Tibial nerve (tissue), 4 donors: Measurements from ENCODE around the gene TRIP13. TPM values are rescaled to one million over a fixed set of nuclear protein-coding genes. Genes with fewer than 3 reads are reported as not detected.
"Not testable (repeated sequence)": the region's sequence is repeated elsewhere in the genome, so short reads cannot be mapped to it uniquely, and the experiment has no call there.

ENCODE experiments used
- DNase-seq, 2 donors: peaks; one replicate each; pipeline ENCODE4 v3.0.0-alpha.2; 2019; ENCODE audit warnings: low spot score in 2 of 2
- H3K27ac ChIP-seq, 4 donors: fragments of 200-600 bp; sonication (generic) in 3 of 4; one replicate each; pipeline ENCODE4 v1.5.1; 2017 to 2019; ENCODE audit warnings: mild to moderate bottlenecking in 1 of 4
- H3K27me3 ChIP-seq, 2 donors: fragments of 200-600 bp; sonication (generic) in 1 of 2; one replicate each; pipeline versions ENCODE4 v1.5.1 to v1.6.0; 2017 to 2019
- H3K36me3 ChIP-seq, 3 donors: fragments of 200-600 bp; sonication (generic); one replicate each; pipeline ENCODE4 v1.5.1; 2018 to 2019
- H3K4me1 ChIP-seq, 4 donors: fragments of 200-600 bp; sonication (generic) in 3 of 4; one replicate each; pipeline ENCODE4 v1.5.1; 2017 to 2019
- H3K4me3 ChIP-seq, 4 donors: fragments of 200-600 bp; sonication (generic) in 3 of 4; one replicate each; pipeline ENCODE4 v1.5.1; 2017 to 2019; ENCODE audit warnings: mild to moderate bottlenecking in 1 of 4, moderate library complexity in 1 of 4
- H3K9me3 ChIP-seq, 4 donors: fragments of 200-600 bp; sonication (generic) in 3 of 4; one replicate each; pipeline ENCODE4 v1.5.1; 2017 to 2019
- EP300 ChIP-seq, 2 donors: sonication (generic); formaldehyde crosslinking; IDR thresholded peaks; one replicate each; pipeline ENCODE4 v1.6.1; 2017; ENCODE audit warnings: antibody characterized with exemption in 2 of 2, mild to moderate bottlenecking in 1 of 2
- POLR2A ChIP-seq, 2 donors: fragments of 450-650 bp; IDR thresholded peaks; one replicate each; pipeline ENCODE4 v1.6.1; 2017; ENCODE audit warnings: antibody characterized with exemption in 2 of 2, mild to moderate bottlenecking in 2 of 2, moderate library complexity in 2 of 2
- WGBS, 2 donors: methylation state at CpG; one replicate each; pipeline ENCODE4 v1.1.5; 2018; 5-methylcytosine and 5-hydroxymethylcytosine counted together
- total RNA-seq, 4 donors: library from RNA; depleted of rRNA; stranded (reverse); fragments of >200 nt; gene quantifications; one replicate each; pipeline ENCODE4 v1.1.0, GENCODE V29; 2016
- TF ChIP-seq, protein P1 (sequence below), 5 experiments: fragments of 200-600 bp in 3 of 5; fragments of 450-650 bp in 2 of 5; sonication (generic) in 3 of 5; IDR thresholded peaks; one replicate each; pipeline ENCODE4 v1.5.1; 2016 to 2019; ENCODE audit warnings: antibody characterized with exemption in 5 of 5, mild to moderate bottlenecking in 3 of 5, moderate library complexity in 2 of 5

Gene TRIP13
- total RNA-seq, 4 donors from 2014 or later, result 0.30 to 1.3 (median 0.52) TPM

DNA sequence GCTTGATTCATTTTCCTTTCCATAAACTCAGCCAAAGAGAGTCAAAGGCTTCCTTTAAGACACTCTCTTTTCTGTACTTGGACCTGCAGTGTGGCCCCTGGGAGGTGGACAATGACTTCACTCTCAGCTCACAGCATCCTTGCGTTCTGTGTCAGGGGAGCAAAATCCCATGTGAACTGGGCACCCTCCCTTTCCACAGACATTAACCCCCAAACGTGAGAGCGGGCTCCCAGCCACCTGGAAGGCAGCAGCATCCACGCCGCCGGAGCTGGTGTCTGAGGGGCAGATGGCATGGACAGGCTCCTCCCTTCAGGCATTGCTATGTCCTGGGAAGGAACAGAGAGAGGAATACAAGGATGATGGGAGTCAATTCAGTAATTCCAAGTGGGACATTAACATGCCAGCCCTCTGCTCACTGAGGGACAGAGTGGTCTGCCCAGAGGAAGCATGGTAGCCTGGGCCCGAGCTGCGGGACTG, 39.5 kb downstream of the TRIP13 start:
- peak overlapping the region in 3 of 4 donors; percentile 31 to 77 (median 59) for H3K27ac ChIP-seq
- TF ChIP-seq POLR2A (IDR thresholded peaks at IDR 0.05), result no peak
- TF ChIP-seq, protein P1, sequence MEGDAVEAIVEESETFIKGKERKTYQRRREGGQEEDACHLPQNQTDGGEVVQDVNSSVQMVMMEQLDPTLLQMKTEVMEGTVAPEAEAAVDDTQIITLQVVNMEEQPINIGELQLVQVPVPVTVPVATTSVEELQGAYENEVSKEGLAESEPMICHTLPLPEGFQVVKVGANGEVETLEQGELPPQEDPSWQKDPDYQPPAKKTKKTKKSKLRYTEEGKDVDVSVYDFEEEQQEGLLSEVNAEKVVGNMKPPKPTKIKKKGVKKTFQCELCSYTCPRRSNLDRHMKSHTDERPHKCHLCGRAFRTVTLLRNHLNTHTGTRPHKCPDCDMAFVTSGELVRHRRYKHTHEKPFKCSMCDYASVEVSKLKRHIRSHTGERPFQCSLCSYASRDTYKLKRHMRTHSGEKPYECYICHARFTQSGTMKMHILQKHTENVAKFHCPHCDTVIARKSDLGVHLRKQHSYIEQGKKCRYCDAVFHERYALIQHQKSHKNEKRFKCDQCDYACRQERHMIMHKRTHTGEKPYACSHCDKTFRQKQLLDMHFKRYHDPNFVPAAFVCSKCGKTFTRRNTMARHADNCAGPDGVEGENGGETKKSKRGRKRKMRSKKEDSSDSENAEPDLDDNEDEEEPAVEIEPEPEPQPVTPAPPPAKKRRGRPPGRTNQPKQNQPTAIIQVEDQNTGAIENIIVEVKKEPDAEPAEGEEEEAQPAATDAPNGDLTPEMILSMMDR (IDR thresholded peaks at IDR 0.05), result no peak
- TF ChIP-seq EP300 (IDR thresholded peaks at IDR 0.05), result no peak
- no peaks in the 10 kb centered on the region for H3K9me3 ChIP-seq
- DNase-seq, result no peak
- peaks cover 0 to 20% (median 12%) of the 10 kb centered on the region in 4 donors for H3K4me1 ChIP-seq
- peaks cover 0 to 1% of the 10 kb centered on the region in 2 donors for H3K27me3 ChIP-seq
- H3K4me3 ChIP-seq, result no peak overlapping the region
- 78 to 80% methylated on average over 8 of the region's 8 CpGs for WGBS, 2 donors
- H3K36me3 ChIP-seq, result no peaks in the 10 kb centered on the region

DNA sequence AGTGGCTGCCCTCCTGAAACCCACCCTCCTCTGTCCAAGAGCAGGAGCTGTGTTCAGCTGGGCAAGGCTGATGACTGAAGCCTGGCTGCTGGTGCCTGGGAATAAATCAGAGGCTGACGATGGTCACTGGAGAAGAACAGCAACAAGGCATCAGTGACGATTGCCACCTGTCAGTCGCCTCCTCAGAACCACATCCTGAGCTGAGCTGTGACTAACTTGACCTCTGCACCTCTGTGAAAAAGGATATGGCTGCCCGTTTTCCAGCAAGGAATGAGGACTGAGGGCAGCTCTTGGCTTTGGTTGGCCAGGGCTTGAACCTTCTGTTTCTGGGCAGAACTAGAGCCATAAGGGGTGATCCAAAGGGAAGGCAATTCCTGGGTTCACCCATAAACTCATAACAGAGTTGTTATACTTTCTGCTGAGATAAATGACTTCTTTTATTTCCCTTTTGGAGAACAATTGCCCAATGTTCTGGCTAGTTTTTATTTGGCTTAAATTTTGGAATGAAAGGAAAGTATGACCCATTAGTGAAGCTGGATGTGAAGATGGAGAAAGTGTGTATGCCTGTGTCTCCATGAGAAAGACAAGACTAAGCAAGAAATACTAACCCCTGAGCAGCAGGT, 40.1 kb downstream of the TRIP13 start:
- no peaks in the 10 kb centered on the region for H3K9me3 ChIP-seq
- no peak for DNase-seq
- no peak overlapping the region for H3K4me3 ChIP-seq
- H3K27me3 ChIP-seq, result no peaks in the 10 kb centered on the region
- TF ChIP-seq EP300 (IDR thresholded peaks at IDR 0.05) (peak in 1 of 2 donors; percentile 51), POLR2A (IDR thresholded peaks at IDR 0.05) (no peak)
- H3K27ac ChIP-seq, result peak overlapping the region in 3 of 4 donors; percentile 31 to 77 (median 59)
- peaks cover 0 to 19% (median 12%) of the 10 kb centered on the region in 4 donors for H3K4me1 ChIP-seq
- H3K36me3 ChIP-seq, result no peaks in the 10 kb centered on the region
- 34 to 44% methylated on average over 4 of the region's 4 CpGs for WGBS, 2 donors

DNA sequence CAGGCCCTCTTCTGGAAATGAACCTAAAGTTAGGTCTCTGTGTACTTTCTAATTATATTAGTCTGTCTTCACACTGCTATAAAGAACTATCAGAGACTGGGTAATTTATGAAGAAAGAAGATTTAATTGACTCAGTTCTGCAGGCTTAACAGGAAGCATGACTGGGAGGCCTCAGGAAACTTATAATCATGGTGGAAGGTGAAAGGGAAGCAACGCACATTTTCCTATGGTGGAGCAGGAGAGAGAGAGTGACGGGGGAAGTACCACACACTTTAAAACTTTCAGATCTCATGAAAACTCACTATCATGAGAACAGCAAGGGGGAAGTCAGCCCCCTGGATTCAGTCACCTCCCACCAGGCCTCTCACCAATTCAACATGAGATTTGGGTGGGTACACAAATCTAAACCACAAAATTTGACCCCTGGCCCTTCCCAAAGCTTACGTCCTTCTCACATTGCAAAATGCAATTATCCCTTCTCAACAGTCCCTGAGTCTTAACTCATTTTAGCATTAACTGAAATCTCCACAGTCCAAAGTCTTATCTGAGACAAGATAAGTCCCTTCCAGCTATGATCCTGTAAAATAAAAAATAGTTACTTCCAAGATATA, 40.7 kb downstream of the TRIP13 start:
- H3K9me3 ChIP-seq, result no peaks in the 10 kb centered on the region
- no peaks in the 10 kb centered on the region for H3K27me3 ChIP-seq
- H3K4me1 ChIP-seq, result peaks cover 0 to 19% (median 12%) of the 10 kb centered on the region in 4 donors
- DNase-seq, result no peak
- H3K4me3 ChIP-seq, result no peak overlapping the region
- H3K27ac ChIP-seq, result peak overlapping the region in 2 of 4 donors; percentile 10 to 28
- 73 to 76% methylated on average over 3 of the region's 3 CpGs for WGBS, 2 donors
- TF ChIP-seq, protein P1 (IDR thresholded peaks at IDR 0.05), result no peak
- TF ChIP-seq POLR2A (IDR thresholded peaks at IDR 0.05) (no peak), EP300 (IDR thresholded peaks at IDR 0.05) (no peak)
- H3K36me3 ChIP-seq, result no peaks in the 10 kb centered on the region

DNA sequence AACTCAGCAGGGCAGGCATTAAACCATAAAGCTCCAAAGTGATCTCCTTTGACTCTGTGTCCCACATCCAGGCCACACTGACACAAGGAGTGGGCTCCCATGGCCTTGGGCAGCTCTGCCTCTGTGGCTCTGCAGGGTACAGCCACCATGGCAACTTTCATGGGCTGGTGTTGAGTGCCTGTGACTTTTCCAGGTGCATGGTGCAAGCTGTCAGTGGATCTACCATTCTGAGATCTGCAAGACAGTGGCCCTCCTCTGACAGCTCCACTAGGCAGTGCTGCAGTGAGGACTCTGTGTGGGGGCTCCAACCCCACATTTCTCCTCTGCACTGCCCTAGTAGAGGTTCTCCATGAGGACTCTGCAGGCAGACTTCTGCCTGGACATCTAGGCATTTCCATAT, 41.3 kb downstream of the TRIP13 start:
- H3K9me3 ChIP-seq, H3K27ac ChIP-seq, H3K27me3 ChIP-seq, DNase-seq, H3K36me3 ChIP-seq, H3K4me3 ChIP-seq: not testable (repeated sequence)
- H3K4me1 ChIP-seq, result peaks cover 0 to 19% (median 12%) of the 10 kb centered on the region in 4 donors

DNA sequence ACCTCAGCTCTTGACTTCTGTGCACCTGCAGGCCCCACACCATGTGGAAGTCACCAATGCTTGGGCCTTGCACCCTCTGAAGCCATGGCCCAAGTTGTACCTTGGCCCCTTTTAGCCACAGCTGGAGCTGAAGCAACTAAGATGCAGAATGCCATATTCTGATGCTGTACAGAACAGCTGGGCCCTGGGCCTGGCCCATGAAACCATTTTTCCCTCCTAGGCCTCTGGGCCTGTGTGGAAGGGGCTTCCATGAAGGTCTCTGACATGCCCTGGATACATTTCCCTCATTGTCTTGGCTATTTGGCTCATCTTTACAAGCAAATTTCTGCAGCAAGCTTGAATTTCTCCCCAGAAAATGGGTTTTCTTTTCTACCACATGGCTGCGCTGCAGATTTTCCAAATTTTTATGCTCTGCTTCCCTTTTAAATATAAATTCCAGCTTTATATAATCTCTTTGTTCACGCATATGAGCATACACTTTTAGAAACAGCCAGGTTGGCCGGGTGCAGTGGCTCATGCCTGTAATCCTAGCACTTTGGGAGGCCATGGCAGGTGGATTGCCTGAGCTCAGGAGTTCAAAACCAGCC, 41.8 kb downstream of the TRIP13 start:
- not testable (repeated sequence) for H3K27ac ChIP-seq, DNase-seq, H3K27me3 ChIP-seq, H3K36me3 ChIP-seq, H3K4me3 ChIP-seq, H3K9me3 ChIP-seq
- WGBS, 2 donors, result 94% methylated on average over 3 of the region's 3 CpGs
- H3K4me1 ChIP-seq, result peaks cover 0 to 19% (median 12%) of the 10 kb centered on the region in 4 donors

DNA sequence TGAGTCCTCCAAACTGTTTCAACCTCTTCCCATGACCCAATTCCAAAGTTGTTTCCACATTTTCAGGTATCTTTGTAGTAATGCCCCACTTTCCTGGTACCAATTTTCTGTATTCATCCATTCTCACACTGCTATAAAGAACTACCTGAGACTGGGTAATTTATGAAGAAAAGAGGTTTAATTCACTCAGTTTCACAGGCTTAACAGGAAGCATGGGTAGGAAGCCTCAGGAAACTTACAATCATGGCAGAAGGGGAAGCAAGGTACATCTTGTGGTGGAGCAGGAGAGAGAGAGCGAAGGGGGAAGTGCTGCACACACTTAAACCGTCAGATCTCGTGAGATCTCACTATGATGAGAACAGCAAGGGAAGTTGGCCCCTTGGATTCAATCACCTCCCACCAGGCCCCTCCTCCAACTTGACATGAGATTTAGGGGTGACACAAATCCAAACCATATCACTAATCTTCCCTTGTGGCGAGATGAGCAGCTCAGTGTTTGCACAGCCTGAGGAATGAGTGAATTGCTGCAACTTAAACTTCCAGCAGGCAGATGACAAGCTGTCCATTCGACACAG, 42.9 kb downstream of the TRIP13 start:
- no peaks in the 10 kb centered on the region for H3K27me3 ChIP-seq
- peaks cover 0 to 19% (median 12%) of the 10 kb centered on the region in 4 donors for H3K4me1 ChIP-seq
- DNase-seq, result no peak
- no peak overlapping the region for H3K27ac ChIP-seq
- no peaks in the 10 kb centered on the region for H3K36me3 ChIP-seq
- TF ChIP-seq POLR2A (IDR thresholded peaks at IDR 0.05) (no peak), EP300 (IDR thresholded peaks at IDR 0.05) (no peak)
- TF ChIP-seq, protein P1 (IDR thresholded peaks at IDR 0.05), result no peak
- no peak overlapping the region for H3K4me3 ChIP-seq
- 80 to 83% methylated on average over 5 of the region's 5 CpGs for WGBS, 2 donors
- H3K9me3 ChIP-seq, result no peaks in the 10 kb centered on the region
